ENCODE data around the gene UBA52.
"Not testable (repeated sequence)": the region's sequence is repeated elsewhere in the genome, so short reads cannot be mapped to it uniquely, and the experiment has no call there.

The UBA52 gene

GRCh38 chr19:18593367-18594095, 21.9 kb downstream of the UBA52 start:
- no peak for DNase-seq (ENCODE audit: low read depth)

- DNase-seq (ENCODE audit: low read depth) = peak; percentile 82
These were observed 22.6 kb downstream of the UBA52 start for GRCh38 chr19:18594096-18594823.

GRCh38 chr19:18594824-18595373, 23.2 kb downstream of the UBA52 start:
- no peak for DNase-seq (ENCODE audit: low read depth)

GRCh38 chr19:18595475-18595874, 23.8 kb downstream of the UBA52 start:
- DNase-seq (ENCODE audit: low read depth) = no peak

GRCh38 chr19:18596752-18597157, 25.1 kb downstream of the UBA52 start:
- peak; percentile 42 for DNase-seq (ENCODE audit: low read depth)

- DNase-seq (ENCODE audit: low read depth) = no peak
These were observed 26.4 kb downstream of the UBA52 start for GRCh38 chr19:18597809-18598660.

GRCh38 chr19:18599485-18599884, 27.8 kb downstream of the UBA52 start:
- DNase-seq (ENCODE audit: low read depth) = no peak

GRCh38 chr19:18600692-18601397, 29.2 kb downstream of the UBA52 start:
- DNase-seq (ENCODE audit: low read depth) = not testable (repeated sequence)

- DNase-seq (ENCODE audit: low read depth) = no peak
These were observed 30.2 kb downstream of the UBA52 start for GRCh38 chr19:18601875-18602274.

GRCh38 chr19:18603255-18603957, 31.7 kb downstream of the UBA52 start:
- peak; percentile 38 for DNase-seq (ENCODE audit: low read depth)

- no peak for DNase-seq (ENCODE audit: low read depth)
These were observed 32.5 kb downstream of the UBA52 start for GRCh38 chr19:18603958-18604819.

- DNase-seq (ENCODE audit: low read depth) = no peak
These were observed 33.1 kb downstream of the UBA52 start for GRCh38 chr19:18604820-18605159.

- no peak for DNase-seq (ENCODE audit: low read depth)
These were observed 33.5 kb downstream of the UBA52 start for GRCh38 chr19:18605196-18605545.

GRCh38 chr19:18605546-18606280, 34.1 kb downstream of the UBA52 start:
- no peak for DNase-seq (ENCODE audit: low read depth)

GRCh38 chr19:18606281-18607225, 34.9 kb downstream of the UBA52 start, which contains the start of gene CRLF1:
Gene CRLF1, minus strand, starts transcription at chr19:18606799. Its CDS starts 143 bp downstream, at chr19:18606656.
- no peak for DNase-seq (ENCODE audit: low read depth)

- DNase-seq (ENCODE audit: low read depth) = peak; percentile 22
These were observed 35.8 kb downstream of the UBA52 start for GRCh38 chr19:18607226-18608101.

GRCh38 chr19:18608102-18608804, 36.6 kb downstream of the UBA52 start:
- DNase-seq (ENCODE audit: low read depth) = no peak

Data from ELR (cell line).